ENCODE data around the gene GAL.

The GAL gene

DNA sequence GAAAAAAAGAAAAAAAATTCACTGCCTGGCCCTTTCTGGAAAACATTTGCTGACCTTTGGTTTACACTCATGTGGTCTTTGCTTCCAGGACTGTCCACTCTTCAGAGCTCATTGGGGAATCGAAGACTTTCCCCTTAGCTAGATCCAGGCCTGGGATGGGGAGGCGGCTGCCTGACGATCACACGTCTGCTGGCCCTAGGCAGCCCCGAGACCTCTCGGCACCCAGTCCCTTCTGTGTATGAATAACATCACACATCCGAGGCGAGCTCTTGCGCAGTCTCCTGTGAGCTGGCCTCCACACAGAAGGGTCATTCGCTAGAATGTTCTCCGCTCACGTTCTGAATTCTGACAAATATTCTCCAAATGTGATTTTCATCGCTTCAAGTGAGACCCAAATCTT lies 25.7 kb upstream of the GAL start:
- Histone ChIP-seq H3K14ac (ENCODE audit: low read length) (no peak overlapping the region), H2BK120ac (ENCODE audit: low read depth, low read length) (no peak overlapping the region), H3K36me3 (replicated peaks in 1 of 2; ENCODE audit: control insufficient read depth in 2 of 2, insufficient read depth in 2 of 2, low read length in 2 of 2) (no peaks in the 10 kb centered on the region), H3K27ac (replicated peaks; ENCODE audit: low read length) (no peak overlapping the region), H3K4me2 (ENCODE audit: insufficient read depth, low read length, poor library complexity, severe bottlenecking) (no peak overlapping the region), H2AK5ac (ENCODE audit: low read depth, low read length) (no peak overlapping the region), H3K9me3 (replicated peaks in 1 of 2; ENCODE audit: control insufficient read depth in 2 of 2, insufficient read depth in 1 of 2, low read depth in 1 of 2, low read length in 2 of 2) (peaks cover 6 to 7% of the 10 kb centered on the region in 2 donors), H3K27me3 (ENCODE audit: control insufficient read depth in 3 of 3, insufficient read depth in 3 of 3, low read depth in 1 of 3, low read length in 3 of 3) (peaks cover 0 to 13% (median 0%) of the 10 kb centered on the region in 3 experiments), H3K23ac (ENCODE audit: low read depth, low read length, poor library complexity) (no peak overlapping the region), H3K4ac (ENCODE audit: low read length) (no peak overlapping the region), H4K91ac (ENCODE audit: low read depth, low read length, poor library complexity) (no peak overlapping the region), H3K18ac (ENCODE audit: low read length) (no peak overlapping the region), H3K4me3 (ENCODE audit: low read length in 2 of 2) (no peak overlapping the region), H2BK15ac (ENCODE audit: low read length) (no peak overlapping the region), H4K8ac (ENCODE audit: low read depth, low read length) (no peak overlapping the region), H3K79me1 (ENCODE audit: low read depth, low read length) (no peaks in the 10 kb centered on the region), H2BK5ac (ENCODE audit: low read length) (no peak overlapping the region), H2AFZ (ENCODE audit: low read length) (no peak overlapping the region), H3K4me1 (ENCODE audit: control insufficient read depth in 2 of 2, insufficient read depth in 1 of 2, low read depth in 1 of 2, low read length in 2 of 2) (no peaks in the 10 kb centered on the region), H2BK12ac (ENCODE audit: low read length) (no peak overlapping the region), H3K9ac (ENCODE audit: low read depth, low read length, poor library complexity) (no peak overlapping the region)
- no CpG with 5 or more reads among the region's 13 CpGs for WGBS, 2 donors (ENCODE audit: extremely low coverage in 2 of 2, insufficient read length in 2 of 2, insufficient replicate concordance in 1 of 2)
- no peak for DNase-seq (ENCODE audit: low spot score)

DNA sequence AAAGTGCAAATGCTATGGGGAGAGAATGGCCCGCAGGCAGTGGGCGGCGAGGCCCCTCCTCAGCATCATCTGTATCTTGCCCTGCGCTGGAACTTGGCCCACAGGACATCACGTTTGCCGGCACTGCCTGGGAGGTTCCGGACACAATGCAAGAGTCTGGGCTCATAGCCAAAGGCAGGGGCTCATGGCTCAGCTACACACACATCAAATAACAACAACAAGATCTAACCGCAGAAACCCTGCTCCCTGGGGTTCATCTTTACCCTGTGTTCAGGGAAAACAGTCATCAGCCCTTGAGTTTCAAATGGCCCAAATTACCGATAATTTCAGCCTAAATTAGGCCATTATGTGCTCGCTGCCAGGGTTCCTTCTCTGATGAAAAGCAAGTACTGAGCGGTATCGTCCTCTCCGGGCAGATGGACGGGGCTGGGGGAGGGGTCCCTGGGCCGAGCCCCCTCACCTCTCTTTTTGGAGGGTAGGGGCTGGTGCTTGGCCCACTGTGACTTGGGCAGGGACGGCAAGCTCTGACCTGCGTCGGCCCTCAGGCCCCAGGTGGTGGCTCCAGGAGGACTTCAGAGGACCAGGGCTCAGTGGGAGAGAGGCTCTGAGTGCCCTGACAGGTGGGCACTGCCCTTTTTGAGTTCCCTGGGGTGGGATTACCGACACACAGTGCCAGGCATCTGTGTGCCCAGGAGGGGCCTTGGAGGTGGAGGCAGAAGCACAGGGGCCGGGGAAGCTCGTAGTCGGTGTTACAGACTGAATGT lies 25.0 kb upstream of the GAL start:
- H3K79me1 ChIP-seq (ENCODE audit: low read depth, low read length): no peaks in the 10 kb centered on the region
- H3K4me3 ChIP-seq (ENCODE audit: low read length in 2 of 2): no peak overlapping the region
- H3K4ac ChIP-seq (ENCODE audit: low read length): no peak overlapping the region
- peaks cover 0 to 13% (median 0%) of the 10 kb centered on the region in 3 experiments for H3K27me3 ChIP-seq (ENCODE audit: control insufficient read depth in 3 of 3, insufficient read depth in 3 of 3, low read depth in 1 of 3, low read length in 3 of 3)
- H3K4me2 ChIP-seq (ENCODE audit: insufficient read depth, low read length, poor library complexity, severe bottlenecking): no peak overlapping the region
- H3K9ac ChIP-seq (ENCODE audit: low read depth, low read length, poor library complexity): no peak overlapping the region
- no peak overlapping the region for H2AK5ac ChIP-seq (ENCODE audit: low read depth, low read length)
- no peak overlapping the region for H4K91ac ChIP-seq (ENCODE audit: low read depth, low read length, poor library complexity)
- H2BK15ac ChIP-seq (ENCODE audit: low read length): no peak overlapping the region
- H2BK120ac ChIP-seq (ENCODE audit: low read depth, low read length): no peak overlapping the region
- H3K27ac ChIP-seq (replicated peaks; ENCODE audit: low read length): no peak overlapping the region
- no peaks in the 10 kb centered on the region for H3K4me1 ChIP-seq (ENCODE audit: control insufficient read depth in 2 of 2, insufficient read depth in 1 of 2, low read depth in 1 of 2, low read length in 2 of 2)
- no peak overlapping the region for H2BK12ac ChIP-seq (ENCODE audit: low read length)
- no CpG with 5 or more reads among the region's 22 CpGs for WGBS, 2 donors (ENCODE audit: extremely low coverage in 2 of 2, insufficient read length in 2 of 2, insufficient replicate concordance in 1 of 2)
- peaks cover 6 to 7% of the 10 kb centered on the region in 2 donors for H3K9me3 ChIP-seq (replicated peaks in 1 of 2; ENCODE audit: control insufficient read depth in 2 of 2, insufficient read depth in 1 of 2, low read depth in 1 of 2, low read length in 2 of 2)
- no peak overlapping the region for H2BK5ac ChIP-seq (ENCODE audit: low read length)
- H3K14ac ChIP-seq (ENCODE audit: low read length): no peak overlapping the region
- H3K23ac ChIP-seq (ENCODE audit: low read depth, low read length, poor library complexity): no peak overlapping the region
- no peaks in the 10 kb centered on the region for H3K36me3 ChIP-seq (replicated peaks in 1 of 2; ENCODE audit: control insufficient read depth in 2 of 2, insufficient read depth in 2 of 2, low read length in 2 of 2)
- peak overlapping the region; percentile 42 for H3K18ac ChIP-seq (ENCODE audit: low read length)
- H2AFZ ChIP-seq (ENCODE audit: low read length): no peak overlapping the region
- H4K8ac ChIP-seq (ENCODE audit: low read depth, low read length): no peak overlapping the region
- no peak for DNase-seq (ENCODE audit: low spot score)

DNA sequence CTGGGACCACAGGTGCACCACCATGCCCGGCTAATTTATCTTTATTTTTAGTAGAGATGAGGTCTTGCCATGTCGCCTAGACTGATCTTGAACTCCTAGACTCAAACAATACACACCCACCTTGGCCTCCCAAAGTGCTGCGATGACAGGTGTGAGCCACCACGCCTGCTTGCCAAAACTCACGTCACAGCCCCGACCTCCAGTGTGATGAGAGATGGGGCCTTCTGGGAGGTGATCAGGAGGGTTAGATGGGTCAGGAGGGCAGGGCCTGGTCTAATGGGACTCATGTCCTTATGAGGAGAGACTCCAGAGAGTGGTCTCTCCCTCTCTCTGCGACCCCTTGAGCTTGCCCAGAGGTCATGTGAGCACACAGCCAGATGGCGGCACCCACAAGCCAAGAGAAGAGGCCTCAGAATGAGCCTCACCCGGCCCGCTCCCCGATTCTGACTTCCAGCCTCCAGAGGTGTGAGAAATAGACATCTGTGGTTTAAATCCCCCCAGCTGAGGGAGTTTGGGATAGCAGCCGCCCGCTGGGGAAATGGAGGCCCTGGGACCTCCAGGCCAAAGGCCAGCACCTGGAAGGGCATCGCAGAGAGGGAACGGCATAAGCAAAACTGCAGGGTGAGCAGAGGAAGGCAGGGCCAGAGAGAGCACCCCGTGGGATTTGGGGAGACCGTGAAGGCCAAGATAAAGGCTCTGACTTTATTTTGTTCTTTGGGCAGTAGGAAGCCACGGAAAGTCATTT lies 24.1 kb upstream of the GAL start:
- no peak overlapping the region for H2BK12ac ChIP-seq (ENCODE audit: low read length)
- no CpG with 5 or more reads among the region's 18 CpGs for WGBS, 2 donors (ENCODE audit: extremely low coverage in 2 of 2, insufficient read length in 2 of 2, insufficient replicate concordance in 1 of 2)
- H3K4me2 ChIP-seq (ENCODE audit: insufficient read depth, low read length, poor library complexity, severe bottlenecking): no peak overlapping the region
- no peak overlapping the region for H3K4me3 ChIP-seq (ENCODE audit: low read length in 2 of 2)
- H4K91ac ChIP-seq (ENCODE audit: low read depth, low read length, poor library complexity): no peak overlapping the region
- no peak overlapping the region for H2AFZ ChIP-seq (ENCODE audit: low read length)
- H3K23ac ChIP-seq (ENCODE audit: low read depth, low read length, poor library complexity): no peak overlapping the region
- no peak overlapping the region for H3K14ac ChIP-seq (ENCODE audit: low read length)
- H3K9ac ChIP-seq (ENCODE audit: low read depth, low read length, poor library complexity): no peak overlapping the region
- no peak overlapping the region for H2BK15ac ChIP-seq (ENCODE audit: low read length)
- H2BK5ac ChIP-seq (ENCODE audit: low read length): no peak overlapping the region
- peaks cover 0 to 13% (median 0%) of the 10 kb centered on the region in 3 experiments for H3K27me3 ChIP-seq (ENCODE audit: control insufficient read depth in 3 of 3, insufficient read depth in 3 of 3, low read depth in 1 of 3, low read length in 3 of 3)
- H3K79me1 ChIP-seq (ENCODE audit: low read depth, low read length): no peaks in the 10 kb centered on the region
- H2BK120ac ChIP-seq (ENCODE audit: low read depth, low read length): no peak overlapping the region
- H4K8ac ChIP-seq (ENCODE audit: low read depth, low read length): no peak overlapping the region
- no peaks in the 10 kb centered on the region for H3K36me3 ChIP-seq (replicated peaks in 1 of 2; ENCODE audit: control insufficient read depth in 2 of 2, insufficient read depth in 2 of 2, low read length in 2 of 2)
- H3K4me1 ChIP-seq (ENCODE audit: control insufficient read depth in 2 of 2, insufficient read depth in 1 of 2, low read depth in 1 of 2, low read length in 2 of 2): no peaks in the 10 kb centered on the region
- no peak overlapping the region for H2AK5ac ChIP-seq (ENCODE audit: low read depth, low read length)
- H3K27ac ChIP-seq (replicated peaks; ENCODE audit: low read length): no peak overlapping the region
- peaks cover 2 to 6% of the 10 kb centered on the region in 2 donors for H3K9me3 ChIP-seq (replicated peaks in 1 of 2; ENCODE audit: control insufficient read depth in 2 of 2, insufficient read depth in 1 of 2, low read depth in 1 of 2, low read length in 2 of 2)
- DNase-seq (ENCODE audit: low spot score): no peak
- H3K4ac ChIP-seq (ENCODE audit: low read length): no peak overlapping the region
- no peak overlapping the region for H3K18ac ChIP-seq (ENCODE audit: low read length)

DNA sequence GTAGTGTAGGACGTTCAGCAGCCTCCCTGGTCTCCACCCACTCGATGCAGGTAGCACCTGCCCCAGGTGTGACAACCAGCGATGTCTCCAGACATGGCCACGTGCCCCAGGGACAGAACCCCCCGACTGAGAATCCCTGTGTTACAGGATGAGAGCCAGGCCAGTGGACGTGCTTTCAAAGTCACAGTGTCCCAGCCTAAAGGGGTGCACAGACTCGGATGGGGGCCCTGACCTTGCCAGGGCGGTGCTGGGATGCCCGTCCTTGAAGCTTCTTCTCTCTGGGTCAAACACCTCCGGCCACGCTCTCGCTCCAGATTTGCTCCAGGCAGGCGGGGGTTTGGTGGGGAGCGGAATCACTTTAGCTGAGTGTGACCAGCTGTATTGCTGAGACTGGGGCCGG lies 23.3 kb upstream of the GAL start:
- Histone ChIP-seq H2AFZ (ENCODE audit: low read length) (no peak overlapping the region), H3K14ac (ENCODE audit: low read length) (no peak overlapping the region), H3K18ac (ENCODE audit: low read length) (peak overlapping the region; percentile 48), H3K4me3 (ENCODE audit: low read length in 2 of 2) (no peak overlapping the region), H4K8ac (ENCODE audit: low read depth, low read length) (no peak overlapping the region), H3K36me3 (replicated peaks in 1 of 2; ENCODE audit: control insufficient read depth in 2 of 2, insufficient read depth in 2 of 2, low read length in 2 of 2) (no peaks in the 10 kb centered on the region), H3K79me1 (ENCODE audit: low read depth, low read length) (no peaks in the 10 kb centered on the region), H2AK5ac (ENCODE audit: low read depth, low read length) (peak overlapping the region; percentile 63), H4K91ac (ENCODE audit: low read depth, low read length, poor library complexity) (no peak overlapping the region), H3K9ac (ENCODE audit: low read depth, low read length, poor library complexity) (no peak overlapping the region), H3K4me2 (ENCODE audit: insufficient read depth, low read length, poor library complexity, severe bottlenecking) (peak overlapping the region; percentile 11), H3K23ac (ENCODE audit: low read depth, low read length, poor library complexity) (peak overlapping the region; percentile 85), H2BK12ac (ENCODE audit: low read length) (peak overlapping the region; percentile 22), H3K4ac (ENCODE audit: low read length) (no peak overlapping the region), H3K4me1 (ENCODE audit: control insufficient read depth in 2 of 2, insufficient read depth in 1 of 2, low read depth in 1 of 2, low read length in 2 of 2) (no peaks in the 10 kb centered on the region), H2BK5ac (ENCODE audit: low read length) (peak overlapping the region; percentile 34), H2BK15ac (ENCODE audit: low read length) (peak overlapping the region; percentile 49), H3K27ac (replicated peaks; ENCODE audit: low read length) (no peak overlapping the region), H2BK120ac (ENCODE audit: low read depth, low read length) (no peak overlapping the region), H3K27me3 (ENCODE audit: control insufficient read depth in 3 of 3, insufficient read depth in 3 of 3, low read depth in 1 of 3, low read length in 3 of 3) (peaks cover 0 to 13% (median 0%) of the 10 kb centered on the region in 3 experiments), H3K9me3 (replicated peaks in 1 of 2; ENCODE audit: control insufficient read depth in 2 of 2, insufficient read depth in 1 of 2, low read depth in 1 of 2, low read length in 2 of 2) (peaks cover 0 to 2% of the 10 kb centered on the region in 2 donors)
- DNase-seq (ENCODE audit: low spot score): no peak
- WGBS, 2 donors (ENCODE audit: extremely low coverage in 2 of 2, insufficient read length in 2 of 2, insufficient replicate concordance in 1 of 2): no CpG with 5 or more reads among the region's 15 CpGs
